ENCODE data around the gene ZNF683.

The ZNF683 gene

DNA sequence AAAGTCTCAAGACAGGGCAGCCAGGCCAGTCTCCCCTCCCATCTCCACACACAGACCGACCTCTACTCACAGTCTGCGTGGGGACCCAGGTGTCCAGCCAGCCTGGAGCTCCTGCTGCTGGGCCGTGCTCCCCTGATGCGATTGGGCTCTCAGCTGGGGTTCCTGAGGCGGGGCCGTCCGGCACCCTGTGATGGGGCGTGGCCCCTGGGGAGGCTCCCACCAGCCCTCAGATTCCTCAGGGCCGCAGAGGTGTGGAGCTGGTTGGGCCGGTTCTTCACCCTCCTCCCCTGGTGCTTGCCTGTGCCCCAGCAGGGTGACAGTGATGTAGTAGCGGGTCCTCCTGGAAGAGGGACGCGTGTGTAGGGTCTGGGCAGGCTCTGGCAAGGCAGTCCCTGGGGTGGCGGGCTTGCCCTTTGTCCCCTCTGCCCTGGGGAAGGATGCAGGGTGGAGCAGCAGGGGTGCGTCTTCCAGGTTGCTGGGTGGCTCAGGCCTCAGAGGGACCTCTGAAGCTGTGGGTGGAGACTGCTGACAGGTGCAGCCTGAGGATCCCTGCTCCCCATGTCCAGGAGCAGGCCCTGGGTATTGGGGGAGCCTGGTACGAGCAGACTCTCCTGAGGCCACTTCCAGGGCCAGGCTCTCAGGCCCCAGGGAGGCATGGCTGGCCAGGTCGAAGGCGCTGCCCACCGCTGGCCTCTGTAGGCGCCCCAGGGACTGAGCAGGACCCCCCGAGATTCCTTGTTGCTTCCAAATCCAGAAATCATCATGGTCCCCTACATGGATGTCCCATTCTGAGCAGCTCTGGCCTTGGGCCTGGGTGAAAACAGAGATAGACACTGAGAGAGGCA is 18.4 kb downstream of the ZNF683 start, which contains the start of gene CRYBG2:
Gene CRYBG2, minus strand, starts transcription at position 155 of the 845 bp plus-strand sequence. CDS start 7,473 bp downstream, outside the sequence.
- Histone ChIP-seq H3K36me3 (ENCODE audit: control insufficient read depth in 4 of 4, insufficient read depth in 4 of 4, low read length in 3 of 4) (no peaks in the 10 kb centered on the region), H3K27me3 (replicated peaks in 2 of 5; ENCODE audit: control insufficient read depth in 4 of 5, insufficient read depth in 5 of 5, low read length in 4 of 5) (peaks cover 0 to 13% (median 7%) of the 10 kb centered on the region in 5 experiments), H3K4me3 (ENCODE audit: control insufficient read depth in 1 of 7, extremely low read depth in 1 of 7, insufficient read depth in 4 of 7, low read depth in 2 of 7, low read length in 6 of 7) (no peak within 1 kb of the TSS), H3K27ac (ENCODE audit: insufficient read depth in 1 of 2, low read depth in 1 of 2, low read length in 2 of 2, poor library complexity in 1 of 2, severe bottlenecking in 2 of 2) (no peak within 1 kb of the TSS), H3K4me1 (ENCODE audit: control extremely low read depth in 1 of 4, control insufficient read depth in 4 of 4, insufficient read depth in 4 of 4, low read length in 3 of 4) (peaks cover 0 to 5% (median 0%) of the 10 kb centered on the region in 4 experiments), H3K9me3 (ENCODE audit: control extremely low read depth in 1 of 5, control insufficient read depth in 4 of 5, insufficient read depth in 2 of 5, low read depth in 1 of 5, low read length in 4 of 5) (no peaks in the 10 kb centered on the region)
- CTCF ChIA-PET = interaction anchor here (1.0 to 1.5 kb wide), 2 partner anchors 11 to 36 kb away, joined by 3 read pairs; partner anchors contain the start of gene CD52
- POLR2A ChIA-PET = no interaction called here
- DNase-seq = no peak
- 96% methylated on average over 15 of the region's 21 CpGs for WGBS (ENCODE audit: insufficient coverage)

DNA sequence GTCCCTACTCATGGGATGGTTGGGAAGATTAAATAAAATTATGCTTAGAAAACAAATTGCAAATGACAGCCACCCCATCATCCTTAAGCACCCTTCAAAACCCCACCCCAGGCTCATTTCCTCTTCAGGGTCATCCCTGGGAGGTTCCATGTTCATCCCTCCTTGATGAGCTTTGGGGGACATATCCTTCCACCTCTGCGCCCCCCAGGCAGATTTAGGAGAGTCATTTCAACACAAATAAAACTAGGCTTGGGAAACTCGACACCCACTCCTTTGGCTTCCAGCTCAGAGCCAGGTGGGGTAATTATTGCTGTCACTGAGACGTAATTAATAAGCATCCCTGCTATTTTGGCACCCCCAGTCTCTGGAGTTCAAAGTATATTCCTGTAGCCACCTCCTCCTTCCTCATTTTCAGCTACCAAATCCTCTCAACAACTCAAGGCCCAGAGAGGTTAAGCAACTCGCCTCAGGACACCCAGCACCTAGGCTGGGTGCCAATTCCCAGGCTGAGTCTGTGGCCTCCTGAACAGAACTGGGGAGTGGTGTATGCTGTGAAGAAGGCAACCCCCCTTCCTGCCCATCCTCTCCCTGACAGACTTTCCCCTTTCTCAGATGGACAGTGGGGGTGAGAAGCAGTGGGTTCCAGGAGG is 19.2 kb downstream of the ZNF683 start:
- H3K9me3 ChIP-seq (ENCODE audit: control extremely low read depth in 1 of 5, control insufficient read depth in 4 of 5, insufficient read depth in 2 of 5, low read depth in 1 of 5, low read length in 4 of 5) = no peaks in the 10 kb centered on the region
- 100% methylated on average over 3 of the region's 4 CpGs for WGBS (ENCODE audit: insufficient coverage)
- H3K4me1 ChIP-seq (ENCODE audit: control extremely low read depth in 1 of 4, control insufficient read depth in 4 of 4, insufficient read depth in 4 of 4, low read length in 3 of 4) = peaks cover 0 to 5% (median 0%) of the 10 kb centered on the region in 4 experiments
- DNase-seq = no peak
- CTCF ChIA-PET = interaction anchor here (1.0 kb wide), 1 partner anchor 35 kb away, joined by 3 read pairs; the partner anchor contains the start of gene CD52
- no peak overlapping the region for H3K27ac ChIP-seq (ENCODE audit: insufficient read depth in 1 of 2, low read depth in 1 of 2, low read length in 2 of 2, poor library complexity in 1 of 2, severe bottlenecking in 2 of 2)
- H3K27me3 ChIP-seq (replicated peaks in 2 of 5; ENCODE audit: control insufficient read depth in 4 of 5, insufficient read depth in 5 of 5, low read length in 4 of 5) = peaks cover 0 to 4% (median 0%) of the 10 kb centered on the region in 5 experiments
- no peaks in the 10 kb centered on the region for H3K36me3 ChIP-seq (ENCODE audit: control insufficient read depth in 4 of 4, insufficient read depth in 4 of 4, low read length in 3 of 4)
- no peak overlapping the region for H3K4me3 ChIP-seq (ENCODE audit: control insufficient read depth in 1 of 7, extremely low read depth in 1 of 7, insufficient read depth in 4 of 7, low read depth in 2 of 7, low read length in 6 of 7)
- POLR2A ChIA-PET = no interaction called here

DNA sequence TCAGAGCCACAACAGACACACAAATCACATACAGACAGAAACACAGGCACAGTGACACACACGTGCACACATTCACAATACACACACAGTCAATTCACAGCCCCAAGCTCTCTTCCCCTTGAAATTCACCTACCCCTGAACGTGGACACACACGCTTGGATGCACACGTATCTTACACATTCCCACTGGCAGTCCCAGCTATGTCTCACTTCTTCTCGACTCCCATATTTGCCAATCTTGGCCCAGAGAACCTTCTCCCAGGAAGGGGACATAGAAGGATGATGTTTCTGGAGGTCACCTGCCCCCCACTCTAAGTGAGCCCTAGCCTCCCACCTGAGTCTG is 20.2 kb downstream of the ZNF683 start:
- H3K27ac ChIP-seq (ENCODE audit: insufficient read depth in 1 of 2, low read depth in 1 of 2, low read length in 2 of 2, poor library complexity in 1 of 2, severe bottlenecking in 2 of 2) = no peak overlapping the region
- no peak for DNase-seq
- H3K4me3 ChIP-seq (ENCODE audit: control insufficient read depth in 1 of 7, extremely low read depth in 1 of 7, insufficient read depth in 4 of 7, low read depth in 2 of 7, low read length in 6 of 7) = no peak overlapping the region
- no peaks in the 10 kb centered on the region for H3K36me3 ChIP-seq (ENCODE audit: control insufficient read depth in 4 of 4, insufficient read depth in 4 of 4, low read length in 3 of 4)
- no peaks in the 10 kb centered on the region for H3K9me3 ChIP-seq (ENCODE audit: control extremely low read depth in 1 of 5, control insufficient read depth in 4 of 5, insufficient read depth in 2 of 5, low read depth in 1 of 5, low read length in 4 of 5)
- CTCF ChIA-PET = no interaction called here
- H3K4me1 ChIP-seq (ENCODE audit: control extremely low read depth in 1 of 4, control insufficient read depth in 4 of 4, insufficient read depth in 4 of 4, low read length in 3 of 4) = peaks cover 0 to 5% (median 0%) of the 10 kb centered on the region in 4 experiments
- peaks cover 0 to 2% (median 0%) of the 10 kb centered on the region in 5 experiments for H3K27me3 ChIP-seq (replicated peaks in 2 of 5; ENCODE audit: control insufficient read depth in 4 of 5, insufficient read depth in 5 of 5, low read length in 4 of 5)
- POLR2A ChIA-PET = no interaction called here
- WGBS (ENCODE audit: insufficient coverage) = 90% methylated on average over 5 of the region's 5 CpGs

DNA sequence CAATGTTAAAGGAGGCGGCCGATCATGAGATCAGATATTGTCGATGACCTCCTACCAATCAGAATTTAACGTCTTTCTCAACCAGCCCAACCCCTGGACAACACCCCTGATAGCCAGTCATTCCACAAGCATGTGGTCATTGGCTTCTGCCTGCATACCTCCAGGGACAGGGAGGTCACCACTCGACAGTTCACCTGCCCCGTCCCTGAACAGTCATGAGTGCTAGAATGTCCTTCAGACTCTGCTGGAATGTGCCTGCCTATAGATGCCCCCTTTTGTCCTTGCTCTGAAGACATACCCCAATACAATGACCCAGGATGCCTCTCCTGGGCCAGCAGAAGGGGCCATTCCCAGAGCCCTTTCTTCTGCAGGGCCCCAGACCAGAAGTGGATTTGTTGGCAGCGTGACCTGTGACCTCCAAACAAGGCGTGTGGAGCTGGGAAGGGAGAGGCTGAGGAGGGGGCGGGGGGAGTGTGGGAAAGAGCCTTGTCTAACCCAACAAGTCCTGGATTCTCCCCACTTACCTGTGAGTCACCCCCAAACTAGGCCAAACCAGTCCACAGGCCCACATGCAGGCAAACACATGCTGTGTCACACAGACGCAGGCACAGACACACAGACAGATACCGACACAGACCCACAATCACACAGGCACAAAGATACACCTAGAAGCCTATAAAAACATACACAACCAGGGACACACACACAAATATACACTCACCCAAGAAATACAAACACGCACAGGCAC is 20.8 kb downstream of the ZNF683 start:
- Histone ChIP-seq H3K9me3 (ENCODE audit: control extremely low read depth in 1 of 5, control insufficient read depth in 4 of 5, insufficient read depth in 2 of 5, low read depth in 1 of 5, low read length in 4 of 5) (no peaks in the 10 kb centered on the region), H3K27me3 (replicated peaks in 2 of 5; ENCODE audit: control insufficient read depth in 4 of 5, insufficient read depth in 5 of 5, low read length in 4 of 5) (peaks cover 0 to 2% (median 0%) of the 10 kb centered on the region in 5 experiments), H3K36me3 (ENCODE audit: control insufficient read depth in 4 of 4, insufficient read depth in 4 of 4, low read length in 3 of 4) (no peaks in the 10 kb centered on the region), H3K27ac (ENCODE audit: insufficient read depth in 1 of 2, low read depth in 1 of 2, low read length in 2 of 2, poor library complexity in 1 of 2, severe bottlenecking in 2 of 2) (no peak overlapping the region), H3K4me3 (ENCODE audit: control insufficient read depth in 1 of 7, extremely low read depth in 1 of 7, insufficient read depth in 4 of 7, low read depth in 2 of 7, low read length in 6 of 7) (no peak overlapping the region), H3K4me1 (ENCODE audit: control extremely low read depth in 1 of 4, control insufficient read depth in 4 of 4, insufficient read depth in 4 of 4, low read length in 3 of 4) (peaks cover 0 to 5% (median 0%) of the 10 kb centered on the region in 4 experiments)
- no peak for DNase-seq
- WGBS (ENCODE audit: insufficient coverage) = over 99% methylated on average over 9 of the region's 12 CpGs
- POLR2A ChIA-PET = no interaction called here
- CTCF ChIA-PET = interaction anchor here (1.2 to 1.5 kb wide), 2 partner anchors 30 to 66 kb away, joined by 4 read pairs; no protein-coding TSS in a partner anchor

GRCh38 chr1:26350701-26351589 is 21.6 kb downstream of the ZNF683 start:
- Histone ChIP-seq H3K27ac (ENCODE audit: insufficient read depth in 1 of 2, low read depth in 1 of 2, low read length in 2 of 2, poor library complexity in 1 of 2, severe bottlenecking in 2 of 2) (no peak overlapping the region), H3K27me3 (replicated peaks in 2 of 5; ENCODE audit: control insufficient read depth in 4 of 5, insufficient read depth in 5 of 5, low read length in 4 of 5) (peaks cover 0 to 2% (median 0%) of the 10 kb centered on the region in 5 experiments), H3K4me3 (ENCODE audit: control insufficient read depth in 1 of 7, extremely low read depth in 1 of 7, insufficient read depth in 4 of 7, low read depth in 2 of 7, low read length in 6 of 7) (no peak overlapping the region), H3K36me3 (ENCODE audit: control insufficient read depth in 4 of 4, insufficient read depth in 4 of 4, low read length in 3 of 4) (no peaks in the 10 kb centered on the region), H3K4me1 (ENCODE audit: control extremely low read depth in 1 of 4, control insufficient read depth in 4 of 4, insufficient read depth in 4 of 4, low read length in 3 of 4) (peaks cover 0 to 5% (median 0%) of the 10 kb centered on the region in 4 experiments), H3K9me3 (ENCODE audit: control extremely low read depth in 1 of 5, control insufficient read depth in 4 of 5, insufficient read depth in 2 of 5, low read depth in 1 of 5, low read length in 4 of 5) (no peaks in the 10 kb centered on the region)
- no peak for DNase-seq
- ChIA-PET POLR2A (no interaction called here), CTCF (interaction anchor here (1.0 to 1.5 kb wide), 5 partner anchors 14 to 76 kb away, joined by 3 to 5 read pairs (median 4); partner anchors contain the start of gene CD52)
- 93% methylated on average over 7 of the region's 9 CpGs for WGBS (ENCODE audit: insufficient coverage)

DNA sequence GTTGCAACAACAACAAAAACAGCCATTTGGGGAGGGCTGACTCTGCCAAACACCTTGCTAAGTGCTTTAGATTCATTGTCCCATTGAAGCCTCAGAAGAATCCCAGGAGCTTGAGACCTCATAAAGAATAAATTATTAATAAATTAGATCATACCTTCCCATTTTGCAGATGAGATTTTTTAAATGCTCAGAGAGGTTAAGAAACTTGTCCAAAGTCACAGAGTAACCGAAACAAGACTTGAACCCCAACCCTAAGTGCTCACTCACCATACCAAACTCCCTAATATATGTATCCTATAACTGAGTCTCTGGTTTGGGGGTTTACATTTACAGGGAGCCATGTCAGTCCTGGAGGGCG is 22.2 kb downstream of the ZNF683 start:
- Histone ChIP-seq H3K4me1 (ENCODE audit: control extremely low read depth in 1 of 4, control insufficient read depth in 4 of 4, insufficient read depth in 4 of 4, low read length in 3 of 4) (peaks cover 0 to 5% (median 0%) of the 10 kb centered on the region in 4 experiments), H3K36me3 (ENCODE audit: control insufficient read depth in 4 of 4, insufficient read depth in 4 of 4, low read length in 3 of 4) (no peaks in the 10 kb centered on the region), H3K27ac (ENCODE audit: insufficient read depth in 1 of 2, low read depth in 1 of 2, low read length in 2 of 2, poor library complexity in 1 of 2, severe bottlenecking in 2 of 2) (no peak overlapping the region), H3K9me3 (ENCODE audit: control extremely low read depth in 1 of 5, control insufficient read depth in 4 of 5, insufficient read depth in 2 of 5, low read depth in 1 of 5, low read length in 4 of 5) (no peaks in the 10 kb centered on the region), H3K4me3 (ENCODE audit: control insufficient read depth in 1 of 7, extremely low read depth in 1 of 7, insufficient read depth in 4 of 7, low read depth in 2 of 7, low read length in 6 of 7) (no peak overlapping the region), H3K27me3 (replicated peaks in 2 of 5; ENCODE audit: control insufficient read depth in 4 of 5, insufficient read depth in 5 of 5, low read length in 4 of 5) (peaks cover 0 to 2% (median 0%) of the 10 kb centered on the region in 5 experiments)
- ChIA-PET CTCF (interaction anchor here (1.0 to 1.5 kb wide), 5 partner anchors 14 to 75 kb away, joined by 3 to 5 read pairs (median 4); partner anchors contain the start of gene CD52), POLR2A (no interaction called here)
- DNase-seq = no peak
- WGBS (ENCODE audit: insufficient coverage) = 100% methylated on average over 1 of the region's 2 CpGs

Measured in common myeloid progenitor, CD34-positive (primary cell).